ENCODE results near the gene ARPC1A. TPM values are rescaled to one million over a fixed set of nuclear protein-coding genes. Genes with fewer than 3 reads are reported as not detected.

ARPC1A gene
- total RNA-seq, 5 donors from 2014 or later (not counting 1 experiment from before 2014, with no cell fraction given): 30.6 to 49.1 (median 40.4) TPM

DNA sequence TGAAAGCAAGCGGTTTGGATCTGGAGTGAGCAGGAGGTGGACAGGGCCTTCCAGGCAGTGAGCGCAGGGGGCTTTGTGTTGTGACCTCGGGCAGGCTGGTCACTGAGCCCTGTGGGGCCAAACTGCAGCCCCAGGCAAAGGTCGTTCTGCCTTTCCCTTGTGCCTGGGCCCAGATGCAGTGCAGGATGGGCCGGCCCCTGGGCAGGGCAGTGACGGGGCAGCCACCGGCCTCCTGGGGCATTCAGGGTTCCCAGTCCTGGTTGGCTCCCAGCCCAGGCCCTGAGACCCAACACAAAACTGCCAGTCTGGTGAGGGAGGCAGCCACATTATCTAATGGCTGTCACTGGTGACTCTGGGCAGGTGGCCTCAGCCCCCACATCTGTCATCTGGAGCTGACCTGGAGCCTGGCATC lies 56.0 kb downstream of the ARPC1A start:
- H3K4me3 Mint-ChIP-seq: peak overlapping the region; percentile 68 to 78 (median 72)
- no peak for DNase-seq
- Histone ChIP-seq H3K4me1 (ENCODE audit: control insufficient read depth in 1 of 2, extremely low read depth in 1 of 2, insufficient read depth in 2 of 2, low read length in 2 of 2) (peaks cover 23 to 94% of the 10 kb centered on the region in 2 experiments), H3K9me3 (no peaks in the 10 kb centered on the region), H3K27ac (ENCODE audit: low read length) (peak overlapping the region; percentile 99), H3K4me3 (ENCODE audit: control insufficient read depth in 1 of 2, extremely low read depth in 1 of 2, low read length in 1 of 2) (no peak overlapping the region), H3K27me3 (replicated peaks in 1 of 2; ENCODE audit: control insufficient read depth in 2 of 2, extremely low read depth in 1 of 2, insufficient read depth in 2 of 2, low read length in 1 of 2) (no peaks in the 10 kb centered on the region), H3K36me3 (ENCODE audit: control insufficient read depth in 2 of 2, extremely low read depth in 1 of 2, insufficient read depth in 1 of 2, low read length in 1 of 2) (peaks cover 14 to 50% of the 10 kb centered on the region in 2 donors)
- peaks cover 17% of the 10 kb centered on the region for H3K36me3 Mint-ChIP-seq
- H3K9me3 Mint-ChIP-seq: no peaks in the 10 kb centered on the region
- WGBS (ENCODE audit: insufficient coverage): 84% methylated on average over 7 of the region's 7 CpGs
- ATAC-seq (replicated peaks in 1 of 4): no peak
- H3K27ac Mint-ChIP-seq: peak overlapping the region; percentile 93 to 95
- ChIA-PET POLR2A (no interaction called here), CTCF (no interaction called here)
- H3K4me1 Mint-ChIP-seq: peaks cover 54 to 69% (median 57%) of the 10 kb centered on the region in 3 donors
- no peaks in the 10 kb centered on the region for H3K27me3 Mint-ChIP-seq

DNA sequence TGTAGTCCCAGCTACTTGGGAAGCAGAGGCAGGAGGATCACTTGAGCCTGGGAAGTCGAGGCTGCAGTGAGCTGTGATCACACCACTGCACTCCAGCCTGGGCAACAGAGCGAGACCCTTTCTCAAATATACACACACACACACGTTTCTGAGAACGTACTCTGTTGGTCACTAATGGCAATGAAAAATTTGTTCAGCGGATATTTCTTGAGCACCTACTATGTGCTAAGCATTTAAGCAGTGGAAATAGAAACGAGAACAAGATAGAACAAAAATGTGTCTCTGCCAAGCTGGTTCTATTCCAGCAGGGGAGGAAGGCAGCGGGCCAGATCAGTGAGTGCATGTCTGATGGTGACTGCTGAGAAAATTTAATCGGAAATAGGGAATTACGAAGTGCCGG lies 57.5 kb downstream of the ARPC1A start:
- 97% methylated on average over 7 of the region's 10 CpGs for WGBS (ENCODE audit: insufficient coverage)
- CTCF ChIA-PET: interaction anchor here in 1 of 2 donors (0.7 kb wide), 1 partner anchor 34 kb away, joined by 3 read pairs; no protein-coding TSS in a partner anchor
- H3K9me3 Mint-ChIP-seq: no peaks in the 10 kb centered on the region
- POLR2A ChIA-PET: interaction anchor here in 1 of 2 donors (0.6 kb wide), 1 partner anchor 8 kb away, joined by 3 read pairs; no protein-coding TSS in a partner anchor
- peaks cover 15% of the 10 kb centered on the region for H3K36me3 Mint-ChIP-seq
- peaks cover 21 to 81% of the 10 kb centered on the region in 2 experiments for H3K4me1 ChIP-seq (ENCODE audit: control insufficient read depth in 1 of 2, extremely low read depth in 1 of 2, insufficient read depth in 2 of 2, low read length in 2 of 2)
- H3K27me3 Mint-ChIP-seq: no peaks in the 10 kb centered on the region
- no peak overlapping the region for H3K4me3 ChIP-seq (ENCODE audit: control insufficient read depth in 1 of 2, extremely low read depth in 1 of 2, low read length in 1 of 2)
- no peak overlapping the region for H3K4me3 Mint-ChIP-seq
- peaks cover 18 to 50% of the 10 kb centered on the region in 2 donors for H3K36me3 ChIP-seq (ENCODE audit: control insufficient read depth in 2 of 2, extremely low read depth in 1 of 2, insufficient read depth in 1 of 2, low read length in 1 of 2)
- no peak overlapping the region for H3K27ac ChIP-seq (ENCODE audit: low read length)
- ATAC-seq (replicated peaks in 1 of 4) (no peak), DNase-seq (no peak)
- H3K27ac Mint-ChIP-seq: peak overlapping the region; percentile 59 to 88
- no peaks in the 10 kb centered on the region for H3K9me3 ChIP-seq
- no peaks in the 10 kb centered on the region for H3K27me3 ChIP-seq (replicated peaks in 1 of 2; ENCODE audit: control insufficient read depth in 2 of 2, extremely low read depth in 1 of 2, insufficient read depth in 2 of 2, low read length in 1 of 2)
- peaks cover 44 to 57% (median 48%) of the 10 kb centered on the region in 3 donors for H3K4me1 Mint-ChIP-seq

DNA sequence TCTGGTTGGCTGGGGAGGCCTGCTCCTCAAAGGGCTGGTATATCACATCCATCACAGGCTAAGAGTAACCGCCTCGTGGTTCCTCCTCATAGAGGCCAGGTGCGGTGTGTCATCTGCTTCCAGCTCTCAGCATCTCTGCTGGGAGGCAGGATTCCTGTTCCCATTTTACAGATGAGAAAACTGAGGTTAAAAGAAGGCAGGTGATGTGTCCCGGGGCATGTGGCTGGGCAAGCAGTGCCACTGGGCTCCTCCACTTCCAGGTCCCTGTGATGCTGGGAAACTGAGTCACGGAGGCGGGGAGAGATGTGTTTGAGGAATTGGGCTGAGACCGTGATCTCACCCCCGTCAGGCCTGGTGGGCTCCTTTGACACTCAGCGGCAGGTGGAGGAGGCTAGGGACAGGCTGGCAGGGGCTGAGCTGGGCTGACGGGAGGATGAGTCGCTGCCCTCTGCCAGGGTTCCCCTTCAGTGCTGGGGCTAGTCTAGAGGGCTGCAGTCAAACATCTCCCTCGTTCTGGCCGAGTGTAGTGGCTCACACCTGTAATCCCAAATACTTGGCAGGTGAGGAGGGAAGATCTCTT lies 58.2 kb downstream of the ARPC1A start:
- peaks cover 15% of the 10 kb centered on the region for H3K36me3 Mint-ChIP-seq
- peaks cover 21 to 54% of the 10 kb centered on the region in 2 donors for H3K36me3 ChIP-seq (ENCODE audit: control insufficient read depth in 2 of 2, extremely low read depth in 1 of 2, insufficient read depth in 1 of 2, low read length in 1 of 2)
- H3K4me3 Mint-ChIP-seq: no peak overlapping the region
- DNase-seq: no peak
- H3K27ac Mint-ChIP-seq: peak overlapping the region; percentile 59 to 88
- H3K4me1 Mint-ChIP-seq: peaks cover 43 to 54% (median 46%) of the 10 kb centered on the region in 3 donors
- CTCF ChIA-PET: no interaction called here
- H3K27me3 Mint-ChIP-seq: no peaks in the 10 kb centered on the region
- 100% methylated on average over 2 of the region's 13 CpGs for WGBS (ENCODE audit: insufficient coverage)
- POLR2A ChIA-PET: interaction anchor here in 1 of 2 donors (0.6 kb wide), 2 partner anchors 8 to 24 kb away, joined by 3 to 6 read pairs; no protein-coding TSS in a partner anchor
- H3K4me3 ChIP-seq (ENCODE audit: control insufficient read depth in 1 of 2, extremely low read depth in 1 of 2, low read length in 1 of 2): no peak overlapping the region
- ATAC-seq (replicated peaks in 1 of 4): no peak
- H3K4me1 ChIP-seq (ENCODE audit: control insufficient read depth in 1 of 2, extremely low read depth in 1 of 2, insufficient read depth in 2 of 2, low read length in 2 of 2): peaks cover 21 to 76% of the 10 kb centered on the region in 2 experiments
- H3K9me3 Mint-ChIP-seq: no peaks in the 10 kb centered on the region
- peak overlapping the region; percentile 11 for H3K27ac ChIP-seq (ENCODE audit: low read length)
- H3K27me3 ChIP-seq (replicated peaks in 1 of 2; ENCODE audit: control insufficient read depth in 2 of 2, extremely low read depth in 1 of 2, insufficient read depth in 2 of 2, low read length in 1 of 2): no peaks in the 10 kb centered on the region
- no peaks in the 10 kb centered on the region for H3K9me3 ChIP-seq

DNA sequence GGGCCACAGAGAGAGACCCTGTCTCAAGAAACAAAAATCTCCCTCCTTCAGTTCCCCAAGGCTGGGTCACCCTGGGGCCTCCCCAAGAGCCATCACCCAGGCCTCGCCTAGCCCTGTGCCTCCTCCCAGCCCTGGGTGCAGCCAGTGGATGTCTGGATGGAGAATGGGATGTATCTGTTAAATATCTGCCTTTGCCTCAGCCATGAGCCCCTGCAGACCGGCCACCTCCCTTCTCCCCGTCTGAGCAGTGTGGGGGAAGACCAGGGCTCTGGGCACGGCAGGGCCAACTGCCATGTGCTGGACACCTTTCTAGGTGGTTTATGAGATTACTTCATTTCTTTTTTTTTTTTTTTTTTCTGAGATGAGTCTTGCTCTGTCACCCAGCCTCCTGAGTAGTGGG lies 58.8 kb downstream of the ARPC1A start:
- WGBS (ENCODE audit: insufficient coverage): no CpG with 5 or more reads among the region's 4 CpGs
- no peak overlapping the region for H3K4me3 Mint-ChIP-seq
- ChIA-PET POLR2A (interaction anchor here in 1 of 2 donors (0.6 kb wide), 2 partner anchors 22 to 24 kb away, joined by 3 to 6 read pairs; no protein-coding TSS in a partner anchor), CTCF (no interaction called here)
- no peak for ATAC-seq (replicated peaks in 1 of 4)
- Histone ChIP-seq H3K4me1 (ENCODE audit: control insufficient read depth in 1 of 2, extremely low read depth in 1 of 2, insufficient read depth in 2 of 2, low read length in 2 of 2) (peaks cover 15 to 69% of the 10 kb centered on the region in 2 experiments), H3K36me3 (ENCODE audit: control insufficient read depth in 2 of 2, extremely low read depth in 1 of 2, insufficient read depth in 1 of 2, low read length in 1 of 2) (peaks cover 25 to 59% of the 10 kb centered on the region in 2 donors), H3K9me3 (no peaks in the 10 kb centered on the region), H3K27ac (ENCODE audit: low read length) (peak overlapping the region; percentile 11), H3K4me3 (ENCODE audit: control insufficient read depth in 1 of 2, extremely low read depth in 1 of 2, low read length in 1 of 2) (no peak overlapping the region), H3K27me3 (replicated peaks in 1 of 2; ENCODE audit: control insufficient read depth in 2 of 2, extremely low read depth in 1 of 2, insufficient read depth in 2 of 2, low read length in 1 of 2) (no peaks in the 10 kb centered on the region)
- peaks cover 14% of the 10 kb centered on the region for H3K36me3 Mint-ChIP-seq
- H3K27ac Mint-ChIP-seq: peak overlapping the region in 1 of 2 donors; percentile 59
- DNase-seq: no peak
- no peaks in the 10 kb centered on the region for H3K27me3 Mint-ChIP-seq
- no peaks in the 10 kb centered on the region for H3K9me3 Mint-ChIP-seq
- peaks cover 36 to 47% (median 40%) of the 10 kb centered on the region in 3 donors for H3K4me1 Mint-ChIP-seq

DNA sequence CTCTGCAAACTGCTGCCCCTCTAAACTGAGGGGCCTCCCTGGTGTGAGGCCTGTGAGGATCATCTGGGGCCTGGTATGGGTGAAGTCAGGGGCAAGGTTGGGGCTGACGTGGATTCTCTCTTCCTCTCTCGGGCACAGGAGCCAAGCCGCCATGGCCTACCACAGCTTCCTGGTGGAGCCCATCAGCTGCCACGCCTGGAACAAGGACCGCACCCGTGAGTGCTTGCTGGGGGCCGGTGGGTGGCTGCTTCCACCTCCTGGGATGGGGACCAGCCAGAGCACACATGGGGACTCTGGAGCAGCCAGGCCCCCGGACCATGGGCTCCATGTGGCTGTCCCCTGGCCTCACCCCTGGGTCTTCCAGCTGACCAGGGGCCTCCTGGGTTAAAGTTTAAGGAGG lies 59.9 kb downstream of the ARPC1A start:
- Mint-ChIP-seq H3K27ac (peak overlapping the region; percentile 28 to 36), H3K9me3 (no peaks in the 10 kb centered on the region), H3K27me3 (no peaks in the 10 kb centered on the region), H3K36me3 (peaks cover 14% of the 10 kb centered on the region), H3K4me1 (peaks cover 26 to 37% (median 29%) of the 10 kb centered on the region in 3 donors), H3K4me3 (no peak overlapping the region)
- WGBS (ENCODE audit: insufficient coverage): 76% methylated on average over 7 of the region's 8 CpGs
- H3K27ac ChIP-seq (ENCODE audit: low read length): peak overlapping the region; percentile 56
- ChIA-PET POLR2A (no interaction called here), CTCF (interaction anchor here in 1 of 2 donors (0.8 kb wide), 1 partner anchor 33 kb away, joined by 5 read pairs; no protein-coding TSS in a partner anchor)
- no peaks in the 10 kb centered on the region for H3K27me3 ChIP-seq (replicated peaks in 1 of 2; ENCODE audit: control insufficient read depth in 2 of 2, extremely low read depth in 1 of 2, insufficient read depth in 2 of 2, low read length in 1 of 2)
- no peak overlapping the region for H3K4me3 ChIP-seq (ENCODE audit: control insufficient read depth in 1 of 2, extremely low read depth in 1 of 2, low read length in 1 of 2)
- ATAC-seq (replicated peaks in 1 of 4) (no peak), DNase-seq (peak in 1 of 35 experiments; percentile 23)
- no peaks in the 10 kb centered on the region for H3K9me3 ChIP-seq
- peaks cover 26 to 70% of the 10 kb centered on the region in 2 donors for H3K36me3 ChIP-seq (ENCODE audit: control insufficient read depth in 2 of 2, extremely low read depth in 1 of 2, insufficient read depth in 1 of 2, low read length in 1 of 2)
- H3K4me1 ChIP-seq (ENCODE audit: control insufficient read depth in 1 of 2, extremely low read depth in 1 of 2, insufficient read depth in 2 of 2, low read length in 2 of 2): peaks cover 8 to 59% of the 10 kb centered on the region in 2 experiments

DNA sequence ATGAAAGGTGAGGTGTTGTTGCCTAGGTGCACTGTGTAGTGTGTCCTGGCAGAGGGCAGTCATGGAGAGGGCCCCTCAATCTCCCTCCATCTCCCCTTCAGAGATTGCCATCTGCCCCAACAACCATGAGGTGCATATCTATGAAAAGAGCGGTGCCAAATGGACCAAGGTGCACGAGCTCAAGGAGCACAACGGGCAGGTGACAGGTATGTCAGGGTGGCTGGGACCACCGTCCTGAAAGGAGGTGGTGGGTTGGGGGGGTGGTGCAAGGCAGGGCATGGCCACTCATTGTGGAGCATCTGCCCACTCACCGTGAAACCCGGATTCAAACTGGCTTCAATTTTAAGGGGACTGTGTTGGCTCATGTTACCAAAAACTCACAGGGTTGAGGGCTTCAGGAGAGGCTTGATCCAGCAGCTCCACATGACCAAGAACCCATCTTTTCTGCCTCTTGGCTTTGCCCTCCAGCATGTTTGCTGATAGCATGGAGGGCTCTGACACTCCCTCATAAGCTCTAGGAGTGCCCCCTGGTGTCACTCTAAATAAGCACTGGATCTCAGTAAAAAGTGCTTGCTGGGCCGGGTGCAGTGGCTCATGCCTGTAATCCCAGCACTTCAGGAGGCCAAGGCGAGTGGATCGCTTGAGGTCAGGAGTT lies 61.0 kb downstream of the ARPC1A start:
- H3K4me1 Mint-ChIP-seq: peaks cover 16 to 26% (median 18%) of the 10 kb centered on the region in 3 donors
- H3K4me1 ChIP-seq (ENCODE audit: control insufficient read depth in 1 of 2, extremely low read depth in 1 of 2, insufficient read depth in 2 of 2, low read length in 2 of 2): peaks cover 2 to 47% of the 10 kb centered on the region in 2 experiments
- DNase-seq (peak in 19 of 35 experiments; percentile 19 to 68 (median 32)), ATAC-seq (replicated peaks in 1 of 4) (peak; percentile 52 to 83 (median 78))
- no peaks in the 10 kb centered on the region for H3K9me3 Mint-ChIP-seq
- peak overlapping the region; percentile 5 to 77 for H3K27ac Mint-ChIP-seq
- no peaks in the 10 kb centered on the region for H3K9me3 ChIP-seq
- H3K4me3 Mint-ChIP-seq: no peak overlapping the region
- ChIA-PET POLR2A (interaction anchor here (0.7 kb wide), 2 partner anchors 18 to 21 kb away, joined by 5 to 10 read pairs; no protein-coding TSS in a partner anchor), CTCF (interaction anchor here (0.6 to 0.9 kb wide), 3 partner anchors 8 to 137 kb away, joined by 3 to 5 read pairs (median 4); no protein-coding TSS in a partner anchor)
- H3K27ac ChIP-seq (ENCODE audit: low read length): no peak overlapping the region
- no peaks in the 10 kb centered on the region for H3K27me3 ChIP-seq (replicated peaks in 1 of 2; ENCODE audit: control insufficient read depth in 2 of 2, extremely low read depth in 1 of 2, insufficient read depth in 2 of 2, low read length in 1 of 2)
- no peak overlapping the region for H3K4me3 ChIP-seq (ENCODE audit: control insufficient read depth in 1 of 2, extremely low read depth in 1 of 2, low read length in 1 of 2)
- no peaks in the 10 kb centered on the region for H3K27me3 Mint-ChIP-seq
- H3K36me3 Mint-ChIP-seq: peaks cover 10% of the 10 kb centered on the region
- 92% methylated on average over 7 of the region's 9 CpGs for WGBS (ENCODE audit: insufficient coverage)
- peaks cover 33 to 74% of the 10 kb centered on the region in 2 donors for H3K36me3 ChIP-seq (ENCODE audit: control insufficient read depth in 2 of 2, extremely low read depth in 1 of 2, insufficient read depth in 1 of 2, low read length in 1 of 2)
